RWPE2 (cell line): ENCODE results near the gene NOP16.

Source experiments
- ATAC-seq: fragments of 200-7000 bp; cut with Tn5 transposase; 3 replicates; pipeline ENCODE4 v1.9.1; 2021; ENCODE audit warnings: low read depth
- DNase-seq: peaks from one replicate; pipeline ENCODE4 v3.0.0-alpha.2; 2020; ENCODE audit warnings: low spot score
- H3K27ac ChIP-seq: fragments of 450-650 bp; 2 replicates; pipeline ENCODE4 v1.5.1; 2017; ENCODE audit warnings: mild to moderate bottlenecking; ENCODE audit not compliant: poor library complexity, severe bottlenecking
- H3K27me3 ChIP-seq: fragments of 250-450 bp; sonication (Bioruptor Pico); 2 replicates; pipeline ENCODE4 v1.5.1; 2021; ENCODE audit warnings: mild to moderate bottlenecking, moderate library complexity; ENCODE audit not compliant: insufficient read depth, poor library complexity, severe bottlenecking
- H3K36me3 ChIP-seq: fragments of 250-450 bp; sonication (Bioruptor Pico); 2 replicates; pipeline ENCODE4 v1.5.1; 2020; ENCODE audit warnings: low read depth, mild to moderate bottlenecking, moderate library complexity
- H3K4me1 ChIP-seq: fragments of 250-450 bp; sonication (Bioruptor Pico); 2 replicates; pipeline ENCODE4 v1.5.1; 2021; ENCODE audit warnings: mild to moderate bottlenecking, moderate library complexity; ENCODE audit not compliant: insufficient read depth, poor library complexity, severe bottlenecking
- H3K4me3 ChIP-seq: fragments of 250-450 bp; sonication (Bioruptor Pico); 2 replicates; pipeline ENCODE4 v1.5.1; 2021; ENCODE audit warnings: mild to moderate bottlenecking, moderate library complexity; ENCODE audit not compliant: severe bottlenecking
- H3K9me3 ChIP-seq: fragments of 250-450 bp; sonication (Bioruptor Pico); 2 replicates; pipeline ENCODE4 v1.5.1; 2021; ENCODE audit warnings: mild to moderate bottlenecking, moderate library complexity; ENCODE audit not compliant: severe bottlenecking
- CTCF ChIP-seq: fragments of 450-650 bp; IDR thresholded peaks from one replicate; pipeline ENCODE4 v1.5.1; 2017; ENCODE audit warnings: mild to moderate bottlenecking, moderate library complexity; ENCODE audit not compliant: poor library complexity, severe bottlenecking

NOP16 gene

DNA sequence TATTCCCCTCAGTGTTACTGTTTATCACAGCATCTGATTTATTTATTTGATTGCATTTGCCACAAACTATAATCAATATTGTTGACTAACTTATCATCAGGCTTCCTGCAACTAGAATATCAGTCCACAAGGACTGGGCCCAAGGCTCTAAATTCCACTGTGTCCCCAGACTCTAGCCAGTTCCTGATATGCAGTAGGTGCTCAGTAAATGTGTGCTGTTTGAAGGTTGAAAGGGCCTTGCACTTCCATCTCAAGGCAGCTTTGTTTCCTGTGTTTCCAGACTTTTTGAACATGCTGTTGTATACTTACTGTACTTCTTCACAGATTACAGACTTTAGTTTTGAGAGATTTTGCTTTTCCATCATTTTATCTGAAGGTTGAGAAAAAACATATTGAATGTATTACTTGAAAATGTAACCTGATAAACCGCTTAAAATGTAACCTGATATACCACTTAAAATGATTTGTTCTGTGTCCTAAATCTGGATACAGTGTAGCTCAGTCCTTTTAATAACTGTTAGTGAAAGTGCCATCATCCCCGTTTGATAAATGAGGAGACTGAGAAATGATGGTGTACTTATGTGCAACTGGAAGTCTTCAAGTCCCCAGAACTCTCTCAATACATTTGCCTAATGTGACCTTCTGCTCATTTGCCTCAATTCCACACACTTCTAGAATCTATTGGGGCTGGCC lies 45.5 kb downstream of the NOP16 start:
- H3K36me3 ChIP-seq = peaks cover 50% of the 10 kb centered on the region
- H3K4me1 ChIP-seq = no peaks in the 10 kb centered on the region
- H3K27ac ChIP-seq = no peak overlapping the region
- TF ChIP-seq CTCF = no peak
- no peak for DNase-seq
- ATAC-seq = no peak
- H3K9me3 ChIP-seq = no peaks in the 10 kb centered on the region
- no peaks in the 10 kb centered on the region for H3K27me3 ChIP-seq
- no peak overlapping the region for H3K4me3 ChIP-seq

GRCh38 chr5:176342158-176342483 lies 46.3 kb downstream of the NOP16 start:
- H3K27me3 ChIP-seq = no peaks in the 10 kb centered on the region
- ATAC-seq (no peak), DNase-seq (no peak)
- no peak overlapping the region for H3K4me3 ChIP-seq
- H3K9me3 ChIP-seq = no peaks in the 10 kb centered on the region
- TF ChIP-seq CTCF = no peak
- H3K27ac ChIP-seq = no peak overlapping the region
- peaks cover 44% of the 10 kb centered on the region for H3K36me3 ChIP-seq
- H3K4me1 ChIP-seq = no peaks in the 10 kb centered on the region

GRCh38 chr5:176341325-176342157 lies 46.9 kb downstream of the NOP16 start:
- Histone ChIP-seq H3K27ac (no peak overlapping the region), H3K4me3 (no peak overlapping the region), H3K9me3 (no peaks in the 10 kb centered on the region), H3K36me3 (peaks cover 44% of the 10 kb centered on the region), H3K4me1 (no peaks in the 10 kb centered on the region), H3K27me3 (no peaks in the 10 kb centered on the region)
- ATAC-seq = no peak
- TF ChIP-seq CTCF = no peak
- DNase-seq = no peak

DNA sequence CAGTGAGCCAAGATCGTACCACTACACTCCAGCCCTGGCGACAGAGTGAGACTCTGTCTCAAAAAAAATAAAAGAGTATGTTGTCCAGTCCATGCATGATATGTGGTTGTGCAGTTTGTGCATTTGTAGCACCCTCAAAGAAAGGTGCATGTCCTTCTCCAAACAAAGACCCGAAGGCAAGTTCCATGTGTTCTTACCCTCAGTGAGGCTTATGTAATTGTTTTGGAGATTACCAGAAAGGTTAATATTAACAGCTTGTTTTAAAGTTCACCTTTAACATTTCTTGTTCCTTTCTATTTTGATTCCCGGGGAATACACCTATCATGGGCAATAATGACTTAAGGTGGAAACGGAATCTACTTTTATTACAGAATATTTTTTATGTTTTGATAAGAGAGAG lies 49.1 kb downstream of the NOP16 start:
- Histone ChIP-seq H3K36me3 (peaks cover 23% of the 10 kb centered on the region), H3K4me1 (no peaks in the 10 kb centered on the region), H3K27ac (no peak overlapping the region), H3K9me3 (no peaks in the 10 kb centered on the region), H3K27me3 (no peaks in the 10 kb centered on the region), H3K4me3 (no peak overlapping the region)
- no peak for ATAC-seq
- no peak for TF ChIP-seq CTCF
- DNase-seq = no peak

DNA sequence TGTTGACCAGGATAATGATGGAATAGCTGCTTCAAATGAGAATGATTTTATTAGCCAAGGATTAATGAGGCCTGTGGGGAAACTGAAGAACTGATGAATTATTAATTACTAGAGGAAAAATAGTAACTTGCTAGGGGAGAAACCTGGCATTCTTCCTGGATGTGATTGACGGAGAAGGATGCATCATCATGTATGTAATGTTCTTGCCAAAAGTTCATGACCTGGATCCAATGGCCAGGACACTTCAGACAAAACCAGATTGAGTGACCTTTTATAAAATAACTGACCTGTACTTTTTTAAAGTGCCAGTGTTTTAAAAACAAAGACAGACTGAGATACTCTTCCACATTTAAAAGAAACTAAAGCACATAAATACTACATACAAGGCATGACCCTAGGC lies 50.5 kb downstream of the NOP16 start:
- Histone ChIP-seq H3K36me3 (peaks cover 15% of the 10 kb centered on the region; the same call in 1 of the 2 replicates), H3K4me1 (no peaks in the 10 kb centered on the region), H3K9me3 (no peaks in the 10 kb centered on the region), H3K4me3 (no peak overlapping the region), H3K27ac (no peak overlapping the region), H3K27me3 (no peaks in the 10 kb centered on the region)
- ATAC-seq = no peak
- no peak for DNase-seq
- TF ChIP-seq CTCF = no peak
